ENCODE results near the gene MDH1. TPM values are rescaled to one million over a fixed set of nuclear protein-coding genes. Genes with fewer than 3 reads are reported as not detected.
"Not testable (repeated sequence)": the region's sequence is repeated elsewhere in the genome, so short reads cannot be mapped to it uniquely, and the experiment has no call there.

Gene MDH1
- total and polyA plus RNA-seq, 2 donors (not counting 1 experiment from before 2014, with no cell fraction given) = 65.7 to 87.8 TPM

DNA sequence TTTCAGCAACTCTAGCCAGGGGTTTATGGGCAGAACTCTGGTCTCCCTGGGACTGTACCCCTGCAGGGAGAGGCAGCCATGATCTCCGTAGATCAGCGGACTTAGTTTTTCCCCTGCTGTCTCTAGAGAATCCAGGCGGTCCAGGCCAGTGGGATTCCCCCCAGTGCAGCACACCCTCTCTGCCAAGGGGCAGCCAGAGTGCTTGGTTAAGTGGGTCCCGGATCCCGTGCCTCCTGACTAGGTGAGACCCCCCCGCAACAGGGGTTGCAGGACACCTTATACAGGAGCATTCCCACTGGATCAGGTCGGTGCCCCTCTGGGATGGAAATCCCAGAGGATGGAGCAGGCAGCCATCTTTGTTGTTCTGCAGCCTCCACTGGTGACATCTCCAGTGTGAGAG is 33.5 kb upstream of the MDH1 start:
- 99% methylated on average over 7 of the region's 7 CpGs for whole genome bisulfite sequencing (ENCODE audit: insufficient coverage)
- Histone ChIP-seq H3K79me2 (ENCODE audit: control insufficient read depth, insufficient read depth, low read length) (peaks cover 3% of the 10 kb centered on the region), H2AFZ (ENCODE audit: insufficient read depth, low read depth, low read length, poor library complexity, severe bottlenecking) (no peak overlapping the region), H3K4me1 (ENCODE audit: control insufficient read depth in 2 of 2, insufficient read depth in 2 of 2, low read length in 2 of 2) (no peaks in the 10 kb centered on the region), H3K36me3 (replicated peaks in 1 of 2; ENCODE audit: control extremely low read depth in 1 of 2, control insufficient read depth in 1 of 2, extremely low read depth in 1 of 2, insufficient read depth in 2 of 2, low read length in 1 of 2) (peaks cover 2% of the 10 kb centered on the region in 2 experiments), H3K4me3 (ENCODE audit: control extremely low read depth in 1 of 5, extremely low read depth in 1 of 5, insufficient read depth in 1 of 5, low read depth in 2 of 5, low read length in 4 of 5) (no peak overlapping the region), H3K27me3 (replicated peaks in 1 of 4; ENCODE audit: control extremely low read depth in 1 of 4, control insufficient read depth in 3 of 4, insufficient read depth in 4 of 4, low read length in 3 of 4) (no peaks in the 10 kb centered on the region), H3K4me2 (replicated peaks; ENCODE audit: low read depth, low read length, poor library complexity, severe bottlenecking) (no peak overlapping the region), H3K27ac (ENCODE audit: low read length in 2 of 2) (no peak overlapping the region), H4K20me1 (ENCODE audit: control insufficient read depth, insufficient read depth, low read length, poor library complexity, severe bottlenecking) (no peaks in the 10 kb centered on the region), H3K9me3 (ENCODE audit: control extremely low read depth in 1 of 3, control insufficient read depth in 2 of 3, insufficient read depth in 1 of 3, low read length in 2 of 3) (peaks cover 0 to 20% (median 4%) of the 10 kb centered on the region in 3 donors), H3K9ac (ENCODE audit: low read length) (no peak overlapping the region)
- Mint-ChIP-seq H3K4me3 (no peak overlapping the region), H3K27me3 (no peaks in the 10 kb centered on the region), H3K27ac (no peak overlapping the region), H3K4me1 (peaks cover 1% of the 10 kb centered on the region), H3K9me3 (ENCODE audit: insufficient read depth) (peaks cover 17% of the 10 kb centered on the region)
- DNase-seq (no peak), ATAC-seq (ENCODE audit: low read depth) (no peak)
- TF ChIP-seq EZH2 (IDR thresholded peaks at IDR 0.05; ENCODE audit: borderline replicate concordance, insufficient read depth, low read depth, low read length, poor library complexity, severe bottlenecking) = no peak
- TF ChIP-seq, protein P1, sequence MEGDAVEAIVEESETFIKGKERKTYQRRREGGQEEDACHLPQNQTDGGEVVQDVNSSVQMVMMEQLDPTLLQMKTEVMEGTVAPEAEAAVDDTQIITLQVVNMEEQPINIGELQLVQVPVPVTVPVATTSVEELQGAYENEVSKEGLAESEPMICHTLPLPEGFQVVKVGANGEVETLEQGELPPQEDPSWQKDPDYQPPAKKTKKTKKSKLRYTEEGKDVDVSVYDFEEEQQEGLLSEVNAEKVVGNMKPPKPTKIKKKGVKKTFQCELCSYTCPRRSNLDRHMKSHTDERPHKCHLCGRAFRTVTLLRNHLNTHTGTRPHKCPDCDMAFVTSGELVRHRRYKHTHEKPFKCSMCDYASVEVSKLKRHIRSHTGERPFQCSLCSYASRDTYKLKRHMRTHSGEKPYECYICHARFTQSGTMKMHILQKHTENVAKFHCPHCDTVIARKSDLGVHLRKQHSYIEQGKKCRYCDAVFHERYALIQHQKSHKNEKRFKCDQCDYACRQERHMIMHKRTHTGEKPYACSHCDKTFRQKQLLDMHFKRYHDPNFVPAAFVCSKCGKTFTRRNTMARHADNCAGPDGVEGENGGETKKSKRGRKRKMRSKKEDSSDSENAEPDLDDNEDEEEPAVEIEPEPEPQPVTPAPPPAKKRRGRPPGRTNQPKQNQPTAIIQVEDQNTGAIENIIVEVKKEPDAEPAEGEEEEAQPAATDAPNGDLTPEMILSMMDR (IDR thresholded peaks at IDR 0.05) = no peak
- POLR2A ChIA-PET = no interaction called here
- intact Hi-C loops (cut with micrococcal nuclease) = no loop called here
- CTCF ChIA-PET = no interaction called here

DNA sequence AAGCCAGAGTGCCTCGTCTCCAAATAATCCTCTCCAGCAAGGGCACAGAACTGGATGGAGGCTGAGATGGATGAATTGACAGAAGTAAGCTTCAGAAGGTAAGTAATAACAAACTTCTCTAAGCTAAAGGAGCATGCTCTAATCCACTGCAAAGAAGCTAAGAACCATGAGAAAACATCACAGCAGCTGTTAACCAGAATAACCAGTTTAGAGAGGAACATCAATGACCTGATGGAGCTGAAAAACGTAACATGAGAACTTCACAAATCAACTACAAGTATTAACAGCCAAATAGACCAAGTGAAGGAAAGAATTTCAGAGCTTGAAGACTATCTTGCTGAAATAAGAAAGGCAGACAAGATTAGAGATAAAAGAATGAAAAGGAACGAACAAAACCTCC is 32.8 kb upstream of the MDH1 start:
- H3K79me2 ChIP-seq (ENCODE audit: control insufficient read depth, insufficient read depth, low read length) = peaks cover 3% of the 10 kb centered on the region
- POLR2A ChIA-PET = no interaction called here

DNA sequence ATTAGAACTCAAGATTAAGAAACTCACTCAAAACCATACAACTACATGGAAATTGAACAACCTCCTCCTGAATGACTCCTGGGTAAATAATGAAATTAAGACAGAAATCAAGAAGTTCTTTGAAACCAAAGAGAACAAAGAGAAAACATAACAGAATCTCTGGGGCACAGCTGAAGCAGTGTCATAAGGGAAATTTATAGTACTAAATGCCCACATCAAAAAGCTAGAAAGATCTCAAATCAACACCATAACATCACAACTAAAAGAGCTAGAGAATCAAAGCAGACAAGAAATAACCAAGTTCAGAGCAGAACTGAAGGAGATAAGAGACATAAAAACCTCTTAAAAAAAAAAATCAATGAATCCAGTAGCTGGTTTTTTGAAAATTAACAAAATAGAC is 30.9 kb upstream of the MDH1 start:
- intact Hi-C loops (cut with micrococcal nuclease); H3K4me1 Mint-ChIP-seq; H3K4me1 ChIP-seq (ENCODE audit: control insufficient read depth in 2 of 2, insufficient read depth in 2 of 2, low read length in 2 of 2); H3K27ac Mint-ChIP-seq; H4K20me1 ChIP-seq (ENCODE audit: control insufficient read depth, insufficient read depth, low read length, poor library complexity, severe bottlenecking); CTCF ChIA-PET; H3K27ac ChIP-seq (ENCODE audit: low read length in 2 of 2); H3K36me3 ChIP-seq (replicated peaks in 1 of 2; ENCODE audit: control extremely low read depth in 1 of 2, control insufficient read depth in 1 of 2, extremely low read depth in 1 of 2, insufficient read depth in 2 of 2, low read length in 1 of 2); H3K27me3 Mint-ChIP-seq; H3K4me3 Mint-ChIP-seq; DNase-seq; POLR2A ChIA-PET; H3K9ac ChIP-seq (ENCODE audit: low read length); H2AFZ ChIP-seq (ENCODE audit: insufficient read depth, low read depth, low read length, poor library complexity, severe bottlenecking); H3K27me3 ChIP-seq (replicated peaks in 1 of 4; ENCODE audit: control extremely low read depth in 1 of 4, control insufficient read depth in 3 of 4, insufficient read depth in 4 of 4, low read length in 3 of 4); H3K4me3 ChIP-seq (ENCODE audit: control extremely low read depth in 1 of 5, extremely low read depth in 1 of 5, insufficient read depth in 1 of 5, low read depth in 2 of 5, low read length in 4 of 5); ATAC-seq (ENCODE audit: low read depth); H3K79me2 ChIP-seq (ENCODE audit: control insufficient read depth, insufficient read depth, low read length); H3K4me2 ChIP-seq (replicated peaks; ENCODE audit: low read depth, low read length, poor library complexity, severe bottlenecking): not testable (repeated sequence)
- peaks cover 21% of the 10 kb centered on the region for H3K9me3 Mint-ChIP-seq (ENCODE audit: insufficient read depth)
- H3K9me3 ChIP-seq (ENCODE audit: control extremely low read depth in 1 of 3, control insufficient read depth in 2 of 3, insufficient read depth in 1 of 3, low read length in 2 of 3) = peaks cover 0 to 26% (median 5%) of the 10 kb centered on the region in 3 donors

More for the DNA sequence above, 32.8 kb upstream of the MDH1 start:
- Mint-ChIP-seq H3K4me3 (no peak overlapping the region), H3K27ac (no peak overlapping the region), H3K4me1 (no peaks in the 10 kb centered on the region), H3K27me3 (no peaks in the 10 kb centered on the region), H3K9me3 (ENCODE audit: insufficient read depth) (peaks cover 17% of the 10 kb centered on the region)
- TF ChIP-seq, protein P1 (IDR thresholded peaks at IDR 0.05) = no peak
- Histone ChIP-seq H4K20me1 (ENCODE audit: control insufficient read depth, insufficient read depth, low read length, poor library complexity, severe bottlenecking) (no peaks in the 10 kb centered on the region), H3K36me3 (replicated peaks in 1 of 2; ENCODE audit: control extremely low read depth in 1 of 2, control insufficient read depth in 1 of 2, extremely low read depth in 1 of 2, insufficient read depth in 2 of 2, low read length in 1 of 2) (peaks cover 2% of the 10 kb centered on the region in 2 experiments), H3K4me1 (ENCODE audit: control insufficient read depth in 2 of 2, insufficient read depth in 2 of 2, low read length in 2 of 2) (no peaks in the 10 kb centered on the region), H3K4me2 (replicated peaks; ENCODE audit: low read depth, low read length, poor library complexity, severe bottlenecking) (no peak overlapping the region), H3K9ac (ENCODE audit: low read length) (no peak overlapping the region), H3K27ac (ENCODE audit: low read length in 2 of 2) (no peak overlapping the region), H3K9me3 (ENCODE audit: control extremely low read depth in 1 of 3, control insufficient read depth in 2 of 3, insufficient read depth in 1 of 3, low read length in 2 of 3) (peaks cover 0 to 22% (median 5%) of the 10 kb centered on the region in 3 donors), H2AFZ (ENCODE audit: insufficient read depth, low read depth, low read length, poor library complexity, severe bottlenecking) (no peak overlapping the region), H3K27me3 (replicated peaks in 1 of 4; ENCODE audit: control extremely low read depth in 1 of 4, control insufficient read depth in 3 of 4, insufficient read depth in 4 of 4, low read length in 3 of 4) (no peaks in the 10 kb centered on the region), H3K4me3 (ENCODE audit: control extremely low read depth in 1 of 5, extremely low read depth in 1 of 5, insufficient read depth in 1 of 5, low read depth in 2 of 5, low read length in 4 of 5) (no peak overlapping the region)
- no peak for DNase-seq
- WGBS (ENCODE audit: insufficient coverage) = no CpG with 5 or more reads among the region's 3 CpGs
- ATAC-seq (ENCODE audit: low read depth) = no peak
- intact Hi-C loops (cut with micrococcal nuclease) = no loop called here
- CTCF ChIA-PET = no interaction called here

Data from B cell (primary cell).